ENCODE data around the gene BDKRB2.

BDKRB2 gene

DNA sequence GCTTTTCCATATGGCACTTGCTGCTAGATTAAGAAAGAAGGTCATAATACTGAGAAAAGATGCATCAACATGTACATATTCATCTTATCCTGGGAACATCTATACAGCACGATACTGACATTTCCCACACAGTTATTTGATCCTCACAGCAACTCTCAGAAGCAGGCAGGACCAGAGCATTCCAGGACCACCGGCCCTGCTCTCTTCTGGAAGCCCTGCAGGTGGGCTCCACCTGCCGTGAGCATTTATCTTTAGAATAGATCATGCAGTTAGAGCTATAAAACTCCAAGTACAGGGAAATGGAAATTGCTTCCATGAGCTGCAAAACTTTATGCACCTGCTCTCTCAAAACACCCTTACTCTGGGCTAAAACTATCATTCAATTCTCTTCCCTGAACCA is 45.8 kb downstream of the BDKRB2 start:
- no peak for DNase-seq (ENCODE audit: low read depth in 1 of 2, low spot score in 1 of 2)

DNA sequence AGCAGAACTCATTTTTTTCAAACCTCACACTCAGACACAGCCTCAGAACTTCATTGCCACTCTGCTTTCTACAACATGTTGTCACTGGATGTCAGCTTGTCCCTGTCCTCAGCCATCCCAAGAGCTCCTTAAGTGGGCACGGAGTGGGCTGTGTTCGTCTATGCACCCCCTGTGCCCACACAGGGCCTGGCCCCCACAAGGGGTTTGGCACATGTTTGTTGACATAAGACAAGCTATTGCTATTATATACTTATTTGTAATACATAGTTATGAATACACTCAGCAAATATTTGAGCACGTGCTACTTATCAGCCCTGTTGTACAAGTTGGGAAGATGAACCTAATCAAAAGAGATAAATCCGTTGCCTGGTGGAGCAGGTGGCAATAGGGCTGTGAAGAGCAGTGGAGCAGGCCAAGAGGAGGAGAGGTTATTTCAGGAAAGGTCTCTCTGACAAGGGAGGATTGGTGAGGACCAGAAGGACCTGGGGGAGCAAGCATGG is 47.1 kb downstream of the BDKRB2 start:
- no peak for DNase-seq (ENCODE audit: low read depth in 1 of 2, low spot score in 1 of 2)

DNA sequence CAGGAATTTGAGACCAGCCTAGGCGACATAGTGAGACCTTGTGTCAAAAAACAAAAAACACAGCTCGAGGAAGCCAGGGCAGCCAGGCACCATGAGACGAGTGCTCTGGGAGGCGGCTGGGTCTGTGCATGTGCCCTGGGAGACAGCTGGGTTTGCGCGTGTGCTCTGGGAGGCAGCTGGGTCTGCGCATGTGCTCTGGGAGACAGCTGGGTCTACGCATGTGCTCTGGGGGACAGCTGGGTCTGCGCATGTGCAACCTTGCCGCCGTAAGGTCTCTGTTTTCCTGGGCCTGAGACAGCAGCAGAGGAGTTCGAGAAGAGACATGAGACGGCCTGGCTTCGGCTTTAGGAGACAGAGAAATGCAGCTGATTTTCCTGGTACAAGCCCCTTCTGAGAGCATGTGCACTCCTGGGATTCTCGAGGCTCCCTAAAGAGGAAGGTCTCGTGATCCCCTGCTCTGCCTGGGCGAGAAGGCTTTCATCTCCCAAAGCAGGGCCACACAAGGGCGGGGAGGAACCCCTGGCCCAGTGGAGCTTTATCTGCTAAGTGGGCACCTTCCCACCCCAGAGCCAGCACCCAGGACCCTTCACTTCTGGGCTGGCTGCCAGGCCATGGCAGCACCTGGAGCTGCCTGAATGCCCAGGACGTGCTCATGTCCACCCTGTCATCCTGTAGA is 47.8 kb downstream of the BDKRB2 start:
- no peak for DNase-seq (ENCODE audit: low read depth in 1 of 2, low spot score in 1 of 2)

DNA sequence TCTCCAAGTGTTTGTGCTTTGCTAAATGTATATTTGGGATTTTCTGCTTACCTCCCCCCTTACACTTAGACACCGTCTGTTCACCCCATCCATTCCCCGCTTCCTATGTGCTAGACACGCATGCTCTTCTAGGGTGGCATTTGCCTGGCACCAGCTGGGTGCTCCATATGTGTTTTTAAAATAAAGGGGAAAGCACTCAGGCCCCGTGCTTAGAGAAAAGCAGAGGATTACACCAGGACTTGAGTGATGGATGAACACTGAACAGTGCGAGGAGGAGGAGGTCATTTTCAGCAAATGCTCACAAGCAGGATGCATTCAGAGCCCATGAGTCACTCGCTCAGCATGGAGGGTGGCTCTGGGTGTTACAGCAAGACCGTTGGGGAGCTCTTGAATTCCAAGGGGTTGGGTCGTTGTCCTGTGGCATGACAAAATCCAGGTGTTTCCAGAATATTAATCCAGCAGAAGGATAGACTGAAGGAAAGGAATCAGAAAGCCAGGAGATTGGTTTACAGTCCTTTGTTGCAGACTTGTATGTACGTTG is 48.4 kb downstream of the BDKRB2 start:
- DNase-seq (ENCODE audit: low read depth in 1 of 2, low spot score in 1 of 2): no peak

DNA sequence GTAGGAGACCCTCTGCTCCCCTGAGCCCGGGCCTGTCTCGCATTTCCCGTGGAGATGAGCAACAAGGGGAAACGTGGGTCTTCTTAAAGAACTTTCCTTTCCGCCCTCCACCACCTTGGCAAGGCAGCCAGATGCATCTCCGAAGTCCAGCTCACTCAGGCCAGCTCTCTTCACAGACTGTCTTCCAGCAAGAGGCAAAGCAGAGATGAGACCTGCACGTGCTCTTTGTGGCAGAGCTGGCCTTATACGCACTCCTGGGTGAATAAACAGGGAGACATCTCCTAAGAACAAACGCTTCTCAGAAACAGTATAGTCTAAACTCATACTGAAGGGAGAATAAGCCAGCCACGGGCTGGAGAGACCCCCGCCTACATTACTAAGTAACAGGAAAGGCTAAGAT is 50.0 kb downstream of the BDKRB2 start:
- no peak for DNase-seq (ENCODE audit: low read depth in 1 of 2, low spot score in 1 of 2)

DNA sequence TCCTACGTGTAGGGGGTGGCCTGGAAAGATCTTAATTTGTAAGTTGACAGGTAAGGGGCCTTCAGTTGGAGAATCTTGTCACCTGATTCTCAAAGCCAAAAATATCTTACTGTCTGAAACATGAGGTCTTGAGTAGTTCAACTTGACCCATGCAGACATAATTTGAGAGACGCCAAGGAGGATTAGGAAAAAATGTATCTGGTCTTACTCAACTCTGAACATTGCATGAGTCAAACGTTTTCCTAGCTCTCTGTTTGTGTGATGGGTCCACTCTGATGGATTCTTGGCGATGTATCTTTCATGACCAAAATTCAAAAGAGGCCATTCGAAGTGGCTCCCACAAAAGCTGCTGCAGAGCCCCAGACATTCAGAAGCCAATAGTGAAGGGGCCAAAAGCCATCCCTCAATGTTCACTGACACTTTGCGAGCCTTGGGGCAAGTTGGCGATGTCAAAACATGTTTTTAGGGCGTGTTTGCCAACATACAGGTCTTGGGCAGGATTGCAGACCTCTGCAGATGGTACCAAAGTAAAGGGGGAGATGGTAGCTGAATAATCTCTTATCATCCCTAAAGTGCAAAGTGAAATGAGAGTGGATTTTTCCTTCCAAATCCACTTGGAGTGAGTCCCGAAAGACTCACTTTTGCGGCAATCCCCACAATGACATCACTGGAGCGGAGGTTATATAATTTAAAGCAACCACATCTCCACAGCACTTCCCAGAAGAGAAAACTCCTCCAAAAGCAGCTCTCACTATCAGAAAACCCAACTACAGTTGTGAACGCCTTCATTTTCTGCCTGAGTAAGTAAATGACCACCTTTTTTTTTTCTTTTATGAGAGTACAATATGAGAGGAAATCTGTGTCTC is 51.1 kb downstream of the BDKRB2 start, which contains the start of gene BDKRB1:
Gene BDKRB1, plus strand, starts transcription at position 710 of the 866 bp plus-strand sequence. CDS start 7,473 bp downstream, outside the sequence.
- no peak for DNase-seq (ENCODE audit: low read depth in 1 of 2, low spot score in 1 of 2)

DNA sequence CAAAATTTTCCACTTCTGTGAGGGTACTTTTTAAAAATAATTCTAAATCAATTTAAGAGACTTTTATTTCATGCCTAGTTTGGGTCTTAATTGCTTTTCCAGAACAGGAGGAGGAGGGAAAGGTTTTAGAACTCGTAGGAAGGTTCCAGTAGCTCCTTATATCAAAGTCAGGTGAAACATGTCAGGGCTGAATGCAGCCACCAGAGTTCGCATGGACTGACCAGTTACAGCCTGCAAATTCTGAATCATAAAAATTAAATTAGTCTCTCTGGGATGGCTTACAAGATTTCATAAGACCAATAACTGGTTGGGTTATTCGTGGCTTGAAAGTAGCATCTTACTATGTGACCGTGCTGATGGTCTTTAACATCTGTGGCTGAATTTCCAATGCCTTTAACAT is 51.8 kb downstream of the BDKRB2 start:
- DNase-seq (ENCODE audit: low read depth in 1 of 2, low spot score in 1 of 2): no peak

DNA sequence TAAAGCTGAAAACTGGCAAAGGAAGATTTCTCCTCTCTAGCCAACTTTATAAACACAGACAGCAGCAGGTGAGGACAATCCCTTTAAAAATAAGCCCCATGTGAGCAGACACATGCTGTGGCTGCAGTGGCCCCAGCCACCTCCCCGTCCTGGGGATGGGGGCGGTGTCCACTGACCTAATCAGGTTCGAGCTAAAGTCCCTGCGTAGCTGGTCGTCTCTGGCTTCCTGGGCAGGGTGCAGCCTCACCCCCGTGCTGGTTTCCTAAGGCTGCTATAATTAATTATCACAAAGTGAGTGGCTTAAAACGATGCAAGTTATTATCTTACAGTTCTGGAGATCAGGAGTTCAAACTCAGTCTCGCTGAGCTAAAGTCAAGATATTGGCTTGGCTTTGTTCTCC is 52.4 kb downstream of the BDKRB2 start:
- no peak for DNase-seq (ENCODE audit: low read depth in 1 of 2, low spot score in 1 of 2)

DNA sequence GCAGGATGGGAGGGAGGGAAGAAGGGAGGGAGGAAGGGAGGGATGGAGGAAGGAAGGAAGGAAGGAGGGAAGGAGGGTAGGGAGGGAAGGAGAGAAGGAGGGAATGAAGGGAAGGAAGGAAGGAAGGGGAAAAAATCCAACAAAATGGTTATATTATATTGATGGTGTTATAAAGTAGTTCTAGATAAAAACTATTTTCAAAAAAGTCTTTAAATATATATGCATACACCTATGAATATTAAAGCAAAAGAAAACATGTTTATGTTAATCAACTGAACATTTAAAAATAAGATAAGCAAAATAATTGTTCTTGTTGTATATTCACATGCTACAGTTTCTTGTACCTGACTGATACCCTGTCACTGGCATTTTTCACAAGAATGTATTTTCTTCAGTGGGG is 53.3 kb downstream of the BDKRB2 start:
- no peak for DNase-seq (ENCODE audit: low read depth in 1 of 2, low spot score in 1 of 2)

DNA sequence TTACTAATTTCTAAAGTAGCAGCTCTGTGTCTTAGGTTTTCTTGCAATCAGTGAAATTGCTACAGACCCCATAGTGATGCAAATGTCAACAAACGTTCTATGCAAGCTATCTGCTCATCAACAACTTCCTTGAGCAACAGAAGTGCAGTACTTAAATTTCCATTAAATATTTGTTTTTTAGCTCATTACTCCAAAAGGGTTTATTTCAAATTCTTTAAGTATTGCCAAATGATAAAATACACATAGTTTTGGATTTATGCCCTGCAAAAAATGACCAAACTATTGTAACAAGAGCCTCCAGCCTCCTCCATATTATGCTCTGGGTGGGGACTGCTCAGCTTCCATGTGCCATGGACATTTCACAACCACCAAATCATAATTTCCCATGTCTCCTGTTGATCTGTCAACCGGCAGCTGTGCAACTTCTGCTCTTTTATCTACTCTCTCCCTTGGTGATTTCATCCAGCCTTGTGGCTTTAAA is 55.7 kb downstream of the BDKRB2 start:
- DNase-seq (ENCODE audit: low read depth in 1 of 2, low spot score in 1 of 2): no peak

DNA sequence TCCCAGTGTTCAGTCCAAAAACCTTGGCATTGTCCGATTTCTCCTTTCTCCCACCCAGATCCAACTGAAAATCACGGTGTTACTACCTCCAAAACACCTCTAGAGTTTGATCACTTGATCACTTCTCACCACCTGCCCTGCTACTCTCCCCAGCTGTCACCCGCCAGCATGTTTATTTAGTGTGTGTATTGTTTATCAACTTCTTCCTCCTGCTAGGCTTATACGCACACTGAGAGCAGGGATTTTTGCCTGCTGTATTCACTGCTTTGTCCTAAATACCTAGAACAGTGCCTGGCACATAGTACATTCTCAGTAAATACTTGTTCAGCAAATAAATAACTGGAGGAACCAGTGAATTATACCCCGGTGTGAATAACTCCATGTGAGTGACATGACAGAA is 56.4 kb downstream of the BDKRB2 start:
- no peak for DNase-seq (ENCODE audit: low read depth in 1 of 2, low spot score in 1 of 2)

DNA sequence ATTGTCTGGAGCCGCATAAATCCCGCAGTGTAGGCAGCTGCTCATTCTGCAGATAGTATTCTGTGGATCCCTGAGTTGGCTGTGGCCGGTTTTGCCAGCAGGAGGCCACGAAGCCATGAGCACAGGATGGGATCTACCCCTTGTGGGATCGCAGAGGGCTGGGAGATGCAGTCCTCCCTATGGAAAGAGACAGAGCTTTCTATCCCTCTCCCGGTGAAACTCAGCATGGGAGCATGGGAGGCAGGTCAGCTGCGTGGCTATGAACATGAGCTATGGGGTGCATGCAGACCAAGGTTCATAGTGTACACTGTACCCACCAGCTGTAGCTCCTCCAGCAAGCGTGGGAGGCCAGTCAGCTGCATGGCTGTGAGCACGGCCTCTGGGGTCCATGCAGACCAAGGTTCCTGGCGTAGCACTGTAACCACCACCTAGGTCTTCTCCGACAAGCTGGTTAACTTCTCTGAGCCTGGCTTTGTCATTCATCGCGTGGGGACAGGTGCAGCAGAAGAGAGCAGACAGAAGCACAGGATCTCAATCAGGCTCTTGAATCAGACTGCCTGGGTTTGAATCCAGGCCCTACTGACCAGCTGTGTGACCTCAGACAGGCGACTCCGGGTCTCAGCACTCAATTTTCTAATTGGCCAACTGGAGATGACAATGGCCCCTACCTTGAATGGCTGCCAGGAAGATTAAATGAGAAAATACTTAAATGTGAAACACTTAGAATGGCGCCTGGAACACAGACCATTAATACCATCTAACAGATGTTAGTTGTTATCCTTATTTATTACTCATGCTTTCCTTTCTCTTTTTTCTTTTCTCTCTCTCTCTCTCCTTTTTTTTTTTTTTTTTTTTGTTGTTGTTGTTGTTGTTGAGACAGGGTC is 57.4 kb downstream of the BDKRB2 start:
- DNase-seq (ENCODE audit: low read depth in 1 of 2, low spot score in 1 of 2): no peak

DNA sequence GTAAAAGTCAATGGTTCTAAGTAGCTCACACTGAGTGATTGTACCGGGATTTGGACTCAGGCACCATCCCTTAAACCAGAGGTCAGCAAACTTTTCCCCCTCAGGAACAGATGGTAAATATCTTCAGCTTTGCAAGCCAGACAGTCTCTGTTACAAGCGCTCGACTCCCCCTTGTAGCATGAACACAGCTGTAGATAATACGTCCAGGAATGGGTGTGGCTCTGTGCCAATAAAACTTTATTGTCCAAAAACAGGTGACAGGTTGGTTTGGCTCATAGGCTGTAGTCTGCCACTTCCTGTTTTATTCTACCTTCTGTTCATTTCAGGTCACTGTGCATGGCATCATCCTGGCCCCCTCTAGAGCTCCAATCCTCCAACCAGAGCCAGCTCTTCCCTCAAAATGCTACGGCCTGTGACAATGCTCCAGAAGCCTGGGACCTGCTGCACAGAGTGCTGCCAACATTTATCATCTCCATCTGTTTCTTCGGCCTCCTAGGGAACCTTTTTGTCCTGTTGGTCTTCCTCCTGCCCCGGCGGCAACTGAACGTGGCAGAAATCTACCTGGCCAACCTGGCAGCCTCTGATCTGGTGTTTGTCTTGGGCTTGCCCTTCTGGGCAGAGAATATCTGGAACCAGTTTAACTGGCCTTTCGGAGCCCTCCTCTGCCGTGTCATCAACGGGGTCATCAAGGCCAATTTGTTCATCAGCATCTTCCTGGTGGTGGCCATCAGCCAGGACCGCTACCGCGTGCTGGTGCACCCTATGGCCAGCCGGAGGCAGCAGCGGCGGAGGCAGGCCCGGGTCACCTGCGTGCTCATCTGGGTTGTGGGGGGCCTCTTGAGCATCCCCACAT is 58.9 kb downstream of the BDKRB2 start:
- DNase-seq (ENCODE audit: low read depth in 1 of 2, low spot score in 1 of 2): no peak

DNA sequence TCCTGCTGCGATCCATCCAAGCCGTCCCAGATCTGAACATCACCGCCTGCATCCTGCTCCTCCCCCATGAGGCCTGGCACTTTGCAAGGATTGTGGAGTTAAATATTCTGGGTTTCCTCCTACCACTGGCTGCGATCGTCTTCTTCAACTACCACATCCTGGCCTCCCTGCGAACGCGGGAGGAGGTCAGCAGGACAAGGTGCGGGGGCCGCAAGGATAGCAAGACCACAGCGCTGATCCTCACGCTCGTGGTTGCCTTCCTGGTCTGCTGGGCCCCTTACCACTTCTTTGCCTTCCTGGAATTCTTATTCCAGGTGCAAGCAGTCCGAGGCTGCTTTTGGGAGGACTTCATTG is 59.5 kb downstream of the BDKRB2 start:
- DNase-seq (ENCODE audit: low read depth in 1 of 2, low spot score in 1 of 2): no peak

DNA sequence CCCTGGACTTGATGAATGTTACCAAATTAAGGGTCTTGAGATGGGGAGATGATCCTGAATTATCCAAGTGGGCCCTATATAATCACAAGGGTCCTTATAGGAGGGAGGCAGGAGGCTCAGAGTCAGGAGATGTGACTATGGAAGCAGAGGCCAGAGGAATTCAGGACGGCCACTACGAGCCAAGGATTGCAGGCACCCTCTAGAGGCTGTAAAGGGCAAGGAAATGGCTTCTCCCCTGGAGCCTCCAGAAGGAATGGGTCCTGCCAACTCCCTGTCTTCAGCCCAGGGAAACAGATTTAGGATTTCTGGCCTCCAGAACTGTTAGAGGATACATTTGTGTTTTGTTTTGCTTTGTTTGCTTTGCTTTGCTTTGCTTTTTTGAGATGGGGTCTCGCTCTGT is 60.2 kb downstream of the BDKRB2 start:
- DNase-seq (ENCODE audit: low read depth in 1 of 2, low spot score in 1 of 2): no peak

DNA sequence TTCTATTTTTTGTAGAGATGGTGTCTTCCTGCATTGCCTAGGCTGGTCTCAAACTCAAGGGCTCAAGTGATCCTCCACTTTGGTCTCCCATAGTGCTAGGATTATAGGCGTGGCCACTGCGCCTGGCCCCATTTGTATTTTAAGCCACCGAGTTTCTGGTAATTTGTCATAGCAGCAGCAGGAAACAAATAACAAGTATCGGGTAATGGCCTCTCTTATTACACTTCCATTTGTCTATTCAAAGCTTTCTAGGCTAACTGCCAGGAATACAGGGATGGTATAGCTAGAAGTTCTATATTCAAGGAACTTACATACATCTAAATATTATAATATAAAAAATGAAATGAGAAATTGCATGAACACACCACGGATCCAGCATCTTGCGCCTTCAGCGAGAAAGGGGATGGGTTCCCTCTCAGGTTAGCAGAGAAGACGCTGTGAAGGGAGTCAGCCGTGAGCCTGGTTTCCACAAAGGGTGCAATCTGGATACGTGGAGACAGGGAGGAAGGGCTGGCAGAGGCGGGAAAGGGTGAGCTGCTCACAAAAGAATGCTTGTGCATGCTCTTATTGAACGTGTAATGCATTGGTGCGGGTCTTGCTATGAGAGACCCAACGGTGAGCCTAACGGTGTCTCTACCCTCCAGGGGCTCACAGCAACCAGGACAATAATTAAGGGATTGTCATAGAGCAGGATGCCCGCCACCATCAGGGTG is 60.9 kb downstream of the BDKRB2 start:
- no peak for DNase-seq (ENCODE audit: low read depth in 1 of 2, low spot score in 1 of 2)

DNA sequence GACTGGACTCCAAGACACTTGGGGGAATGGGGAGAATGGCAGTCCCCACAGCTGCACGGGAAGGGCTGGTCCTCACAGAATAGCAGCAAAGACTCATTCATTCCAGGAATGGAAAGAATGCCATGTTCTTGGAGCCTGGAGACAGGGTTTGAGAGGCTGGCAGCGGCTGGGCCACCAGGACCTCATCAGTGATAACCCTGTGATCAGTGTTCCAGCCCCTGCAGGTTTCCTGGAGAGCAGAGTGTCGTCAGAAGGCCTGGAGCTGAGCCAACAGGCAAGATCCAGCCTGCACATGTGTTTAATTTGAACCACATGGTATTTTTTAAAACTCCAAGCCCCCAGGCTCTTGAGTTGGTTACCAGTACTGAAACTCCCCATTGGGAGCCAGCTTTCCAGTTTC is 62.7 kb downstream of the BDKRB2 start:
- DNase-seq (ENCODE audit: low read depth in 1 of 2, low spot score in 1 of 2): no peak

DNA sequence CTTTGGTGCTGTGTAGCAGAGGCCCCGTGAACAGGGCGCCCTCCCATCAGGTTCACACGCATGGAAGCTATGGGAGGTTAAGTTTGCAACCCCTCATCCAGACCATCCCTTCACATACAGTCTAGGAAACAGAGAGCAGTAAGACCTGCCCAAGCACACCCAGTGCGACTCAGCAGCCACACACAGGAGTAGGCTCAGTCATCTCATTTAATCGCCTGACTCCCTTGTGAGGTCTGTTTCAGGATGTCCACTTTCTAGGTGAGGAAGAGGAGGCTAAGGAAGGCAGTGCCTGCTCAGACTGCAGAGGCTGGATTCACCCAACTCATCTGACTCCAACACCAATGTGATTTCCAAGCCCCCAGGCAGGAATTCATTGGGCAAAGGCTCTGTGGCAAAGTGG is 63.3 kb downstream of the BDKRB2 start:
- DNase-seq (ENCODE audit: low read depth in 1 of 2, low spot score in 1 of 2): no peak

Measured in stimulated activated CD4-positive, alpha-beta T cell treated with anti-CD3 and anti-CD28 coated beads, Interleukin-15, amount 100 ng/mL, for 1 hour (primary cell).